Measurements from ENCODE around the gene MAP3K4.
A peak's percentile ranks its signal among the peaks of the same experiment; 100 is the strongest.
"Not testable (repeated sequence)": the region's sequence is repeated elsewhere in the genome, so short reads cannot be mapped to it uniquely, and the experiment has no call there.

The MAP3K4 gene

DNA sequence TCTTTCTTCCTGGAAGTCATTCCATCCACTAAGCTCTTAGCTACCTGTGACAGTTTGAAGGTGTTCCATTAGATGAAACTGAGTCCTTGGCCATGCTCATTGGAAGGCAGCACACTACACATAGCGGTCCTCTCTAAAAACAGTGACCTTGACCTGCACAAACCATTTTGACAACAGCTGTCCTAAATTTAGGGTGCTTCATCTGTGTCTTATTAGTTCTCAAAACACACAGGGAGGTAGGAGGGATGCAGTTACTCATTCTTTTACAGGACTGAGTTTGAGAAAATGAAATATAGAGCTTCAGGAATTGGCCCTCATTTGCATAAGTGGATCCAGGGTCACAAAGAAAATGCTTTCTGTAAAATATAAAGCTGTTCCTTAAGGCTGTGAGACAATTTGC is 20.4 kb upstream of the MAP3K4 start:
- TF ChIP-seq, protein P1, sequence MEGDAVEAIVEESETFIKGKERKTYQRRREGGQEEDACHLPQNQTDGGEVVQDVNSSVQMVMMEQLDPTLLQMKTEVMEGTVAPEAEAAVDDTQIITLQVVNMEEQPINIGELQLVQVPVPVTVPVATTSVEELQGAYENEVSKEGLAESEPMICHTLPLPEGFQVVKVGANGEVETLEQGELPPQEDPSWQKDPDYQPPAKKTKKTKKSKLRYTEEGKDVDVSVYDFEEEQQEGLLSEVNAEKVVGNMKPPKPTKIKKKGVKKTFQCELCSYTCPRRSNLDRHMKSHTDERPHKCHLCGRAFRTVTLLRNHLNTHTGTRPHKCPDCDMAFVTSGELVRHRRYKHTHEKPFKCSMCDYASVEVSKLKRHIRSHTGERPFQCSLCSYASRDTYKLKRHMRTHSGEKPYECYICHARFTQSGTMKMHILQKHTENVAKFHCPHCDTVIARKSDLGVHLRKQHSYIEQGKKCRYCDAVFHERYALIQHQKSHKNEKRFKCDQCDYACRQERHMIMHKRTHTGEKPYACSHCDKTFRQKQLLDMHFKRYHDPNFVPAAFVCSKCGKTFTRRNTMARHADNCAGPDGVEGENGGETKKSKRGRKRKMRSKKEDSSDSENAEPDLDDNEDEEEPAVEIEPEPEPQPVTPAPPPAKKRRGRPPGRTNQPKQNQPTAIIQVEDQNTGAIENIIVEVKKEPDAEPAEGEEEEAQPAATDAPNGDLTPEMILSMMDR (IDR thresholded peaks at IDR 0.05; ENCODE audit: low read depth, low read length), result no peak
- no peak overlapping the region for H3K4me3 ChIP-seq (replicated peaks in 1 of 2; ENCODE audit: low read depth in 2 of 2, low read length in 2 of 2)
- DNase-seq (ENCODE audit: low read depth in 2 of 2), result no peak

DNA sequence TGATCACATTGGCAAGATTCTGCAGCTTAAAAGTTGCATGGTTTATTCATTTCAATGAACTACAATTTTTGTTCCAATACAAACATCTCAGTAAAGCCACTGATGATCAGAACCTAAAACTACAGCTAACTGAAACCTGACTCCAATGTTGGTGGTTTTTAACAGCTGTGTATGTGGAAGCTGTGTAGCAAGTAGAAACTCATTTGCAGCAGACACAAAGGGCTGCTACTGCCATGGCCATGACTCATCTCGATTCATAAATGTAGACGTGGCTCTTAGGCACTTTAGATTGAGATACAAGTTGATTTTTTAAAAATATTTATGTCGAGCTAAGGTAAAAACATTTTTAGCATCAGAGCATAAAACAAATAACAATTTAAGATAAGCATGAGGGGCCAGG is 19.5 kb upstream of the MAP3K4 start:
- peak; percentile 84 to 88 for DNase-seq (ENCODE audit: low read depth in 2 of 2)
- TF ChIP-seq, protein P1 (IDR thresholded peaks at IDR 0.05; ENCODE audit: low read depth, low read length), result no peak
- no peak overlapping the region for H3K4me3 ChIP-seq (replicated peaks in 1 of 2; ENCODE audit: low read depth in 2 of 2, low read length in 2 of 2)

DNA sequence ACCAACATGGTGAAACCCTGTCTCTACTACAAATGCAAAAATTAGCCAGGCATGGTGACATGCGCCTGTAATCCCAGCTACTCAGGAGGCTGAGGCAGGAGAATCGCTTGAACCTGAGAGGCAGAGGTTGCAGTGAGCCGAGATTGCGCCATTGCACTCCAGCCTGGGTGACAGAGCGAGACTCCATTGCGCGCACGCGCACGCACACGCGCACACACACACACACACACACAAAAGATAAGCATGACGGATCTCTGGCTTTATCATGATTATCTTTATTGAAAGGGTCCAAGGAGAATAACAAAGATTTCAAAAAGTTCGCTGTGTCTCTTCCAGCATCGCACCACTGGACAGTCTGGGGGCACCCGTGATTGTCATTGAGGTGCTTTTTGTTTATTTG is 19.0 kb upstream of the MAP3K4 start:
- DNase-seq (ENCODE audit: low read depth in 2 of 2); H3K4me3 ChIP-seq (replicated peaks in 1 of 2; ENCODE audit: low read depth in 2 of 2, low read length in 2 of 2): not testable (repeated sequence)

DNA sequence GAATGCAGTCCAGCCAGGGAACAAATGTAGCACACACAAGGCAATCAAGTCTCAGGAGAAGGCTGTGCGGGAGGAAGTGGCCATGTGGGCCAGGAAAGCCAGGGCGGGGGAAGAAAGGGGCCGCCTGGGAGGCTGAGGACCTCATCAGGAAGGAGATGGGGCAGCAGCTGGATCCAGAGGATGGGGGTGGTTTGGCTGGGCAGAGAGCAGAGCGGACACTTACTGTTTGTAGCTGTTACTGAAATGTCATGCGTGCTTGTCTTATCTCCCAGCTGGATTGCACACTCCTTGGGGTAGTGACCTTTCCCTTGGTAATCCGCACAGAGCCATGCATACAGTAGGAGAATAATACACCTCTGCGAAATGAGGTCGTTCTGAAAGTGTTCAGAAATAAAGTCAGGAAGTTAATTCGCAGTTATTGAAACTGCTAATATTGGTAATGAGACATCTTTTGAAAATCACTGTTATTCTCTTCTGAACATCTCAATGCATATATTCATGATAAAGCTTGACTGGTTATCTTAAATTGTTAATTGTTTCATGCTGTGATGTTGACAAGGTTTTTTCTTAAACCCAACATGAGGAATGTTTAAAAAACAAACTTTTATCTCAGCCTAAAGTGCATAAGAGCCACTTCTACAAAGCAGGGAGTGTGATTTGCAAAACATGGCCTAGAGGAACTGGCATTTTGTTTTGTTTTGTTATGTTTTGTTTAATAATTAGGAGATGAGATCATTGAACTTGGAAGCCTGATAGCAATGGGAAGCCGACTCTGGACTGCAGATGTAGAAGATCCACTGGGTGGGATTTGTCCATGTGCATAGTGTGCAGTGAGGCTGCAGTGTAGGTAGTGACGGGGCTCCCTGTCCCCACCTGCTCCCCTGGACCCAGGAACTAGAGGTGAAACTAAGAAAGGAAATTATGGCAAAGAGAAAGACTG is 18.0 kb upstream of the MAP3K4 start:
- H3K4me3 ChIP-seq (replicated peaks in 1 of 2; ENCODE audit: low read depth in 2 of 2, low read length in 2 of 2), result no peak overlapping the region
- TF ChIP-seq, protein P1 (IDR thresholded peaks at IDR 0.05; ENCODE audit: low read depth, low read length), result no peak
- peak; percentile 37 to 89 for DNase-seq (ENCODE audit: low read depth in 2 of 2)

DNA sequence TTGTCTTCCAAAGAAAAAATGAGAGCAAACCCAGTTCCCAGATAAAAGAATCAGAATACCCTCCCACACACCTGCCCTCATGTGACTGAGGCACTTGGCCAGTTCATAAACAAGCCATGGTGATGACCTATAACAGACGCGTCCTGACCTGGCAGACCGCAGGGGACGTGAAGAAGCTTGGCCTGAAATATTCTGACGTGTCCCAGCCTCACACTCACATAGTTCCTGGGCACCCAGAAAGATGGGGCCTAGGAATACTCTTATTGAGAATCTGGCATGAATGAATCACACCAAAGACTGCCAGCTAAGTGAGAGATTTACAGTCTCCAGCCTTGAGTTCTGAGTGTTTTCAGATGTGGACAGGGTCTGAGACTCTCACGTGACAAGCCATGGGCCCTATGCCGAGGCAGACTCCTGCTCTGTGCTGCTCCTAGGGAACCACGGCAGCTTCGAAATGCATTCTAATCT is 17.2 kb upstream of the MAP3K4 start:
- H3K4me3 ChIP-seq (replicated peaks in 1 of 2; ENCODE audit: low read depth in 2 of 2, low read length in 2 of 2), result no peak overlapping the region
- peak; percentile 84 to 96 for DNase-seq (ENCODE audit: low read depth in 2 of 2)
- TF ChIP-seq, protein P1 (IDR thresholded peaks at IDR 0.05; ENCODE audit: low read depth, low read length), result no peak

DNA sequence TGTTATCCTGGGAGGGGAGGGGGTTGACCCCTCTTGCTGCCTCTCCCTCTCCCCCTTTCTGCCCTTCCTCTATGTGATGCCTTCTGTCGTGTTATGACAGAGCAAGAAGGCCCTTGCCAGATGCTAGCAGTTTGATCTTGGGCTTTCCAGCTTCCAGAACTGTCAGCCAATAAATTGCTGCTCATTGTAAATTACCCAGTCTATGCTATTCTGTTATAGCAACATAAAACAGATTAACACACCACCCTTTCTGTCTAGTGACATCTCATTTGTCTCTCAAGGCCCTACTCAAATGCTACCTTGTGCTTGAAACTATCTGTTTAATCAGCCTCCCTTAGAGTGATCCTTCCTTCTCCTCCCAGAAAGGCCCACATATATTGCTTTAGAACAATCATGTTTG is 16.4 kb upstream of the MAP3K4 start:
- TF ChIP-seq, protein P1 (IDR thresholded peaks at IDR 0.05; ENCODE audit: low read depth, low read length), result no peak
- no peak for DNase-seq (ENCODE audit: low read depth in 2 of 2)
- no peak overlapping the region for H3K4me3 ChIP-seq (replicated peaks in 1 of 2; ENCODE audit: low read depth in 2 of 2, low read length in 2 of 2)

DNA sequence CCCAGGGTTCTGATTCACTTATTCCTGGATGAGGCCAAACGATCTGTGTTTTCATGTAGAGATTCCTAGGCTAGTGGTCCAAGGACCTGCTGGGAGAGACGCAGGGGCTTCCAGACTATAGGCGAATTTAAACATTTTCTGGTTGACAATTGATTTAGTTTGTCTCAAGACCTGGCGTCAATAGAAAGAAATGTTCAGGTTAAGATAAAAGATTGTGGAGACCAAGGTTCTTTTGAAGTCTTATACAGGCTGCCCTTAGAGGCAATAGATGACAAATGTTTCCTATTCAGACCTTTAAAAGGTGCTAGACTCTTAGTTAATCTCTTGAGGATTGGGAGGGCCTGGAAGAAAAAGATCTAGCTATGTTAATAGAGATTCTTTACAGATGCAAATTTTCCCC is 15.6 kb upstream of the MAP3K4 start:
- DNase-seq (ENCODE audit: low read depth in 2 of 2); H3K4me3 ChIP-seq (replicated peaks in 1 of 2; ENCODE audit: low read depth in 2 of 2, low read length in 2 of 2): not testable (repeated sequence)
